ENCODE data around the gene TTC28.
A peak's percentile ranks its signal among the peaks of the same experiment; 100 is the strongest.

TTC28 gene

GRCh38 chr22:28241656-28242290, 437.9 kb downstream of the TTC28 start:
- Histone ChIP-seq H3K79me2 (ENCODE audit: insufficient read depth, low read length) (peaks cover 74% of the 10 kb centered on the region), H3F3A (ENCODE audit: low read depth) (no peaks in the 10 kb centered on the region), H4K20me1 (ENCODE audit: insufficient read depth, low read length, poor library complexity, severe bottlenecking) (peaks cover 25% of the 10 kb centered on the region), H3K9ac (ENCODE audit: low read depth, low read length, poor library complexity, severe bottlenecking) (no peak overlapping the region), H3K4me2 (ENCODE audit: low read depth, low read length, poor library complexity, severe bottlenecking) (peak overlapping the region; percentile 4), H2AFZ (ENCODE audit: low read length) (no peak overlapping the region), H3K4me3 (ENCODE audit: low read length, poor library complexity, severe bottlenecking) (no peak overlapping the region), H3K4me1 (ENCODE audit: insufficient read depth, low read length, poor library complexity, severe bottlenecking) (peaks cover 26% of the 10 kb centered on the region), H3K9me3 (ENCODE audit: insufficient read depth, low read depth, low read length) (0 out of 2 replicates have a peak, but pooled peaks cover 4% of the 10 kb centered on the region), H3K27me3 (ENCODE audit: insufficient read depth, low read length, poor library complexity, severe bottlenecking) (no peaks in the 10 kb centered on the region), H3K36me3 (ENCODE audit: insufficient read depth, low read length) (peaks cover 15% of the 10 kb centered on the region), H3K9me2 (replicated peaks; ENCODE audit: low read depth, low read length) (no peaks in the 10 kb centered on the region)
- TF ChIP-seq EZH2phosphoT487 (IDR thresholded peaks at IDR 0.05; ENCODE audit: borderline replicate concordance) (no peak), CTCF (conservative IDR thresholded peaks at IDR 0.05; ENCODE audit: low read length) (no peak)

- peaks cover 25% of the 10 kb centered on the region for H4K20me1 ChIP-seq (ENCODE audit: insufficient read depth, low read length, poor library complexity, severe bottlenecking)
- H3K36me3 ChIP-seq (ENCODE audit: insufficient read depth, low read length), result peaks cover 25% of the 10 kb centered on the region
- H3K4me1 ChIP-seq (ENCODE audit: insufficient read depth, low read length, poor library complexity, severe bottlenecking), result peaks cover 23% of the 10 kb centered on the region
- no peak for TF ChIP-seq EZH2phosphoT487 (IDR thresholded peaks at IDR 0.05; ENCODE audit: borderline replicate concordance)
- no peak for TF ChIP-seq CTCF (conservative IDR thresholded peaks at IDR 0.05; ENCODE audit: low read length)
- no peak overlapping the region for H3K9ac ChIP-seq (ENCODE audit: low read depth, low read length, poor library complexity, severe bottlenecking)
- H2AFZ ChIP-seq (ENCODE audit: low read length), result no peak overlapping the region
- H3K27me3 ChIP-seq (ENCODE audit: insufficient read depth, low read length, poor library complexity, severe bottlenecking), result no peaks in the 10 kb centered on the region
- H3K4me3 ChIP-seq (ENCODE audit: low read length, poor library complexity, severe bottlenecking), result no peak overlapping the region
- H3K9me3 ChIP-seq (ENCODE audit: insufficient read depth, low read depth, low read length), result 0 out of 2 replicates have a peak, but pooled peaks cover 4% of the 10 kb centered on the region
- no peaks in the 10 kb centered on the region for H3F3A ChIP-seq (ENCODE audit: low read depth)
- no peak overlapping the region for H3K4me2 ChIP-seq (ENCODE audit: low read depth, low read length, poor library complexity, severe bottlenecking)
- H3K9me2 ChIP-seq (replicated peaks; ENCODE audit: low read depth, low read length), result no peaks in the 10 kb centered on the region
- H3K79me2 ChIP-seq (ENCODE audit: insufficient read depth, low read length), result peaks cover 73% of the 10 kb centered on the region
These were observed 439.7 kb downstream of the TTC28 start for GRCh38 chr22:28239941-28240340.

- no peak for TF ChIP-seq CTCF (conservative IDR thresholded peaks at IDR 0.05; ENCODE audit: low read length)
- no peak for TF ChIP-seq EZH2phosphoT487 (IDR thresholded peaks at IDR 0.05; ENCODE audit: borderline replicate concordance)
- H3K27me3 ChIP-seq (ENCODE audit: insufficient read depth, low read length, poor library complexity, severe bottlenecking), result no peaks in the 10 kb centered on the region
- H3K36me3 ChIP-seq (ENCODE audit: insufficient read depth, low read length), result peaks cover 25% of the 10 kb centered on the region
These were observed 441.9 kb downstream of the TTC28 start for GRCh38 chr22:28237783-28238182.

More at GRCh38 chr22:28237783-28238182, 441.9 kb downstream of the TTC28 start:
- no peaks in the 10 kb centered on the region for H3K9me2 ChIP-seq (replicated peaks; ENCODE audit: low read depth, low read length)
- 0 out of 2 replicates have a peak, but pooled peaks cover 4% of the 10 kb centered on the region for H3K9me3 ChIP-seq (ENCODE audit: insufficient read depth, low read depth, low read length)
- peaks cover 6% of the 10 kb centered on the region for H3K4me1 ChIP-seq (ENCODE audit: insufficient read depth, low read length, poor library complexity, severe bottlenecking)
- H3K79me2 ChIP-seq (ENCODE audit: insufficient read depth, low read length), result peaks cover 53% of the 10 kb centered on the region
- no peak overlapping the region for H3K9ac ChIP-seq (ENCODE audit: low read depth, low read length, poor library complexity, severe bottlenecking)
- no peak overlapping the region for H2AFZ ChIP-seq (ENCODE audit: low read length)
- no peaks in the 10 kb centered on the region for H3F3A ChIP-seq (ENCODE audit: low read depth)
- H3K4me2 ChIP-seq (ENCODE audit: low read depth, low read length, poor library complexity, severe bottlenecking), result no peak overlapping the region
- H3K4me3 ChIP-seq (ENCODE audit: low read length, poor library complexity, severe bottlenecking), result no peak overlapping the region
- peaks cover 21% of the 10 kb centered on the region for H4K20me1 ChIP-seq (ENCODE audit: insufficient read depth, low read length, poor library complexity, severe bottlenecking)

Data from Loucy (cell line).